Kidney glomerular epithelial cell (primary cell): ENCODE measurements around the gene MGLL.

Experiments used
- DNase-seq: peaks from one replicate; lab custom pipeline; 2025; lab: John Stamatoyannopoulos, UW

The MGLL gene

DNA sequence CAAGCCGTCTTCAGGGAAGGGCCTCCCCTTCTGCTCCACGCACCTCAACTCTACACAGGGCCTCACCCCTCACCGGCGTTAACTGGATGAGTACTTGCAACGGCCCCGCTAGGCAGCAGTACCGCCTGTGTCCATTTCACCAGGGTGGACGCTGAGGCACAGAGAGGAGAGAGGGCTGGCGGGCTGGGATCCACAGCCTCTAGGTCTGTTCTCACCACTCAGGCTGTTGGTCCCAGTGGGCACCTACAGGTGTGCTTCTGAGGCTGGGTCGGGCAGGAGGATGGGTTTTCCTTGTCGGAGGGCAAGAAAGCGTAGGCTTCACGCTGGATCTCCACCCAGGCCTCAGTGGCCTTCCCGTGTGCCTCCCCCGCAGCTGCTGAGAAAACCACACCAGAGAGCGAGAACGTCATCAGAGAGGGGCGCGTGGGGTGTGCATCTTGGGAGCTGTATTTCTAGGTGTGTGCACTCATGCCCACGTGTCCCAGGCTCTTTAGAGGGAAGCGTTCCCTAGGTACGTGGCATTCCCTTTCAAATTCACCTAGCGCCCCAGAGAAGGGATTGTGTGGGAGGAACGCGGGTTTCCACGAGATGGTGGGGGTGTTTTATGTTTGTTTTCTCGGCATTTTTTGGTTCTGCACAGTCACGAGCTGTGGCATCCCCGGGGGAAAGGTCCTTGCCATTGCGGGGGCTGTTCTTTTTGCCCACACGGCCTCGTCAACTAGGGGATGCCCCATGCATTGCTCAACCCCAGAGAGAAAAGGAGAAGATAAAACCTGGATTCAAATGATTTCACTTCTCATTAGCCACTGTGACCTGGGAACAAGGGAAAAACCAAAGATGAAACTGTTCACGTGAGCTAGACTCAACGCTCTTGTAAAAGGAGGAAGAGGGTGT is 67.7 kb downstream of the MGLL start:
- peak; percentile 24 for DNase-seq

DNA sequence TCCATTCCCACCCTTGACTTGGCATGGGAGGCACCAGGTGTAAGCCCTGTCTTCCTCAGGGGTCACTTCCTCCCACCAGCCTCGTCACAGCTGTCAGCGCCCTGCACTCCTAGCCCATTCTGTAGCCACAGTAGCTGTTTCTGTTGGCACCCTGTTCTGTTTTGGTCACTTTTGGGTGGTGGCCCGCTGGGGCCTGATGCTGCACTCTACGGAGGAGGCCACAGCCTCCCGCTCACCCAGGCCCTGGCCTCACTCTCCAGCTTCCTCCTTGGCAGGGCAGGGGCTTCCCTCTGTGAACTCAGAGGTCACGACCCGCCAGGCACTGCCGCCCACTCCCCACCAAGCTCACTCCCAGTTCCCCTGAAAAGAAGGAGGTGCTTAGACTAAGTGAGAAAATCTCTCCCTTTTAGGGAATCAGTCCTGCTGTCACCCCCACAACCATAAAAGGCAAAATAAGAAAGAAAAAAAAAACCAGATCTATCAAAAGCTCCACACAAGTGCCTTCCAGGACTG is 68.4 kb downstream of the MGLL start:
- no peak for DNase-seq

DNA sequence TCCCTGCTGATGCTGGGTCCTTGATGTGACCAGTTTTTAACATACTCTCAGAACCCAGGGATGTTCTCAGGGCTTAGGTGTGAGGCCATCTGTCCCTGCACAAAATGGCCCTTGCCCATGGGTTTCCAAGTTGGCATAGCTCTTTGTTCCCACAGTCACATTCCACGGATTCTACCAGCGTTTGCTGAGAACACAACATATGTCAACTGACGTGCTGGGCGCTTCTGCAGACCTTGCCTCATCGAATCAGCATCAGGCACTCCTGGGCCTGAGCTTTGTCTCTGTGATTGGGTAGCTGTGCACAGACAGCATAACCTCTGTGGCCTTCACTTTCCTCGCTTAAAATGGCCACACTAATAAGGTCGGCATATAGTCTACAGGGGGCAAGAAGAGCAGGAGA is 69.0 kb downstream of the MGLL start:
- no peak for DNase-seq

DNA sequence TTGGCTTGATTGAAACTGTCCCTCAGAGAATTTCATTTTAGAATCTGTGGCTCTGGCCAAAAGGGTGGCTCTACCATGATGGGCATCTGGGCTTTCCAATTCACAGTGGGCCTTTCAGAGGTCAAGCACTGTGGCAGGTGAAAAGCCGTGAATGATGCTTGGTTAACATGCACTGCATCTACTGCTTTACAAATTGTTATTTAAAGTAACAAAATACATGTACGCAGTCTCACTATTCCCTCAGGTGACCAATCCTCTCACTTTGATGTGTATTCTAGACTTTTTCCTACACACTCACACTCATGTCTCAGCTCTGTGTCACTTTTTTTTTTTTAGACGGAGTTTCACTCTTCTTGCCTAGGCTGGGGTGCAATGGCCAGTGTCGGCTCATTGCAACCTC is 70.5 kb downstream of the MGLL start:
- DNase-seq, result no peak

DNA sequence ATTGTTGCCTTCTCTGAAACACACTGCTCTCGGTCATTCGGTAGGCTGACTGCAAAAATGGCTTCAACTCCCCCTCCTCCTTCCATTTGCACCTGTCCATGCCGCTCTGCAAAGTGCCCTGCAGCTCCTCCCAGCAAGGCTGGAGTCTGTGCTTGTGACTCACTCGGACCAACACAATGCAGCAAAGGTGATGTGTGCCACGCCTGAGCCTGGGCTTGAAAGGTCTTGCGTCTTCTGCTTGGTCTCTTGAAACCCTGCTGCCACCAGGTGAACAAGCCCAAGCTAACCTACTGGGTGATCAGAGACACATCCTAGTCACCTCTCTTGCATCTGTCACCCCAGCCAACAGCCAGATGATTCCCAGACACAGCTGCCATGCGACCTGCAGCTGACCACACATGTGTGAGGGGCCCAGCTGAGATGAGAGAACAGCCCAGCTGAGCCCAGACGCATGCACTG is 71.1 kb downstream of the MGLL start:
- no peak for DNase-seq

DNA sequence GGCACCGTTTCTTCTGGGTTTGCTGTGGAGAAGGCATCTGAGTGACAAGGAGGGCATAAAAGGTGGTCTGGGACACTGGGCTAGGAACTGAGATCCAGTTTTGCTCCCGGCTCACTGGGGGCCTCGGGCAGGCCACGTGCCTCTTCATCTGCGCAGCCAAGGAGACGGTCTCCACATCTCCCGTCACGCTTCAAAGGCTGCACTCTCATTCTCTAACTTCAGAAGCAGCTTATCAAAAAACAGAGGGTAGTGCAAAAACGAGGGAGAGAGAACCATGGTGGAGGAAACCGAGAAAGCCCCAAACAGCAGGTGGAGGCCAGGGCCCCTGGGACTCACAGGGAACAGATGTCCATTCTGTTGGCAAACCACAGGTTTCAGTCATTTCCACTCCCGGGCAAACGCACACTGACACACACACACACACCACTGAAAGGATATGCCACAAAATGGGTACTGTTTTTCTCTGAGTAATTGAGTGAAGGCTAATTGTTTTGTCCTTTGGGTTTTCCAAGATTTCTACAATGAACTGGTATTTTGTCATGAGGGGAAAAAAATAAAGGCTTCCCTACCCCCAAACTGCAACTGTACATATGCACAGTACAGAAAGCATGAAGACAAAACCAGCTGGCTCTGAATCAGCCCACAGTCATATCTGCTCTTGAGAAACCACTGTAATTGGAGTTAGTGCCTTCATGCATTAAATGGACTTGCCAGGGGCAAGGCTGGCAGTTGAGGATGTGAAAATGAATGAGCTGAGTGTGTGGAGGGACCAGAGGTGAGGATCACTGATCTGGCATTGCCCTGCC is 71.9 kb downstream of the MGLL start:
- DNase-seq, result peak; percentile 81

DNA sequence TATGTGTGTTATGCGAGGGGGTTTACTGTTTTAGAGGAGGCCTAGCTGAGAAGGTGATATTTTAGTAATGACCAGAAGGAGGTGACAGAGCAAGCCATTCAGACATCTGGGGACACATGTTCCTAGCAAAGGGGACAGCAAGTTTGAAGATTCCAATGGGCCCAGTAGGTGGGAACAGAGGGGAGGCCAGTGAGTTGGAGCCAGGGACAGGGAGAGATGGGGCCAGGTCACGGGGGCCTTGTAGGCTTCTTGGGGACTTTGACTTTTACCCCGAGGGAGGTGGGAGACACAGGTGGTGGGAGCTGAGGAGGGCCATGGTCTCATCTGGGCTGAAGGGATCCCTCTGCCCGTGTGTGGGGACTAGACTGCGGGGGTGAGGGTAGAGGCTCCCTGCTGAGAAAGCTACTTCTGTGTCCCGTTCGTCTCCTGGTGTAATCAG is 72.5 kb downstream of the MGLL start:
- no peak for DNase-seq

DNA sequence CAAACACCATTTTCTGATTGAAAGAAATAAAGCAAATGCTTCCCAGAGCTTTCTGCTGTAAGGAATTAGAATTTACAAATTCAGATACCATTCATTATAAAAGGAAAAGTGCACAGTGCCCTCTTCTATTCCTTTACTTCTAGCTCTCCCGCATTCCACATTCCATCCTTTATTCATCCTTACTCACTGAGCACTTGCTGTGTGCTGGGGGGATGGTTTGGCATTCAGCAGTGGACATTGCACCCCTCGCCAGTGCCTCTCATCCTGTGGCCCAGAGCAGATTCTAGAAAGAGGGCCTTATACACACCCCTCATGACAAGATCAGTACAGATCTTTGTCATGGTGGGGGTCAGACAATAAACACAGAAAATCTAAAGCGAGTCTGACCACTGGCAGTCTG is 73.0 kb downstream of the MGLL start:
- DNase-seq, result no peak

DNA sequence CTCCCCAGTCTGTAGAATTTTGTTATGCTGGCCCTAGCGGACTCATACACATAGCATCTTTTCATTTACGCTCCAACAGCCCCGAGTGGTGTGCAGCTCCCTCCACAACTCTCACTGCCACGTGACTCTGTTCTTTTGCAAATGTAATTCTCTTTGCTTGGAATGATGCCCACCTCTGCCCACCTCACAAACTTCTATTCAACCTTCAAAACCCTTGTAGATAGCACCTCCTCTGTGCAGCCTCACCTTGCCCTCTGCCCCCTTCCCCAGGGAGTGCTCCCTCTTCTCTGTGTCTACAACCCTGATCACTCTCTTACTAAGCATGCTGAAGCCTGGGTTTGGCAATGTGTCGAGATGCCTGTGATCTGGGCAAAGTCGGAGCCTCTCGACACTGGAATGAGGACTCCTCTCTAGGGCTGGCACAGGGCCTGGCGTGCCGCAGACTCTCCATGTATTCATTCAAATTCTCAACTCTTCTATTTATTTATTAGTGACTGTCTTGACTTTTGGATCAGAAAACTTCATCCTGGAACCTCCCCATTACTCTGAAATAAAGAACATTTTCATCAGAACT is 73.5 kb downstream of the MGLL start:
- DNase-seq, result no peak

DNA sequence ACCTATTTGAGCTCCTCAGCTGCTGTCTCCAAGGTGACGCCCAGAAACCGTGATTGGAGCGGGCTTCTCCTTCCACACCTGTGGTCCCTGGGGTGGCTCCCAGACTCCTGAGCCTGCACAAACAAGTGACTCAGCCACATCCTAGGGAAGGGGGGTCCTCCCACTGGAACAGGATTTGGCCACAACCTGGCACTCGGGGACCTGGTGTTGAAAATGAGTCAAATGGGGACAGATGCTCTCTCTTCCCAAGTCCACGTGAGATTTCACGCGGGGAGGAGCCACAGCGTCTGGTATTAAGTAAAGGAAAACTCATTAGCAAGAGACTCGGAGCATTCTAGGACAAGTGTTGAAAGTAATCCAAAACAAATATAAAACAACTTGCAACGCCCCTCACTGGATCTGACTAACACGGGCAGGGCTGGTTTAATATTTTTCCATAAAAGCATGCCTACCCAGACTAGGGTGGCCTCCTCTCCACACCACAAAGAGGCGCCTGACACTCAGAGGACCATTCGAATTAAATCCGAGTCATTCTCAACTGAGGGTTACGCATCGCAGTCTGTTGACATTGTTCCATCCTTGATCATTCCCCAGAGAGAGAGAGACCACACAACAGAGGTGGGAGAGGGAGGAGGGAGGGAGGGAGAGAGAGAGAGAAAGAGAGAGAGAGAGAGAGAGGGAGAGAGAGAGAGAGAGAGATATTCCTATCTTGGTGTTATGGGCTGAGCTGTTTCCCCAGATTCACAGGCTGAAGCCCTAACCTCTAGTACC is 74.4 kb downstream of the MGLL start:
- DNase-seq, result peak; percentile 98

DNA sequence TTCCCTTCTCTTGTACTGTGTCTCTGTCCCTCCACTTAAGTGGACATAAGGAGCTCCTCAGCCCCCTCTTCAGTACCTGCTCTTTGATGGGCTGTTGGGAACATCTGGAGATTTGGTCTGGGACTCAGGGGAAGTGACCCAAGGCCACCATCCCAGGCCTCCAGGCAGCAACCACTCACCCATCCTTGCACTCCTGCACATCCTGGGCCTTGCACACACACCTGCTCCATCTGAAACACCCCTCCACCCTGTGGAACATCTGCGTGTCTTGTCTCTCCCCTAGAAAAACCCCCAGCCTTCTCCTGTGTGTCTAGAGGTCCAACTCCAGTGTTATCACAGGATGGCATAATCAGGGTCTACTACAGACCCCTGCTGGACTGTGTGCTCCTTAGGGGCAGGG is 75.2 kb downstream of the MGLL start:
- no peak for DNase-seq

DNA sequence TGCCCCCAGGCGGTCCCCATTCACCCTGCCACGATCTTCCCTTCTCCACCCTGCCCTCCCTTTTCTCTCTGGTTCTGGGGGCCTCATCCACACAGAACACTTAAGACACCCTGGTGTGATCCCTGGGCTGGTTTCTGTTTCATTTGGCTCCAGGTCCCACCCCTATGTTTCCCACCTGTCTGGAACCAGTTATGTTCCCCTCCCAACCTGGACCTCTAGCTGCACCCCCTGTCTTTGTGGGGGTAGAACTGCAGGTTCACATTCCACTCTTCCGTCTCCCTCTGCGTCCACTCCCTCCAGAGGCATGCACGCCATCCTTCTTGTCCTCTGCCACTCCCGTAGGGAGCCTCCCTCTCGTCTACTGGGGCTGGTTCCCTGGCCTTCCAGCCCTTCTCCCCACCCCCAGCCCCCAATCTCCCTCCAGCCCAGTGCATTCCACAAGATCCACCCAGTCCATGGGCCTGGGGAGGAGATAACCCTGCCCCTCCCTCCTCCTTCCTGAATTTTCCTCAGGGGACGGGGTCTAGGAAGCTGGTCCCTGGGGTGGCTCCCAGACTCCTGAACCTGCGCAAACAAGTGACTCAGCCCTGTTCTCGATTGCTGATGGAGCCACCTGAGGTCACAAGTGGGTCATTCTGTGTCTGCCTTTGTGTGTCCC is 75.8 kb downstream of the MGLL start:
- no peak for DNase-seq

DNA sequence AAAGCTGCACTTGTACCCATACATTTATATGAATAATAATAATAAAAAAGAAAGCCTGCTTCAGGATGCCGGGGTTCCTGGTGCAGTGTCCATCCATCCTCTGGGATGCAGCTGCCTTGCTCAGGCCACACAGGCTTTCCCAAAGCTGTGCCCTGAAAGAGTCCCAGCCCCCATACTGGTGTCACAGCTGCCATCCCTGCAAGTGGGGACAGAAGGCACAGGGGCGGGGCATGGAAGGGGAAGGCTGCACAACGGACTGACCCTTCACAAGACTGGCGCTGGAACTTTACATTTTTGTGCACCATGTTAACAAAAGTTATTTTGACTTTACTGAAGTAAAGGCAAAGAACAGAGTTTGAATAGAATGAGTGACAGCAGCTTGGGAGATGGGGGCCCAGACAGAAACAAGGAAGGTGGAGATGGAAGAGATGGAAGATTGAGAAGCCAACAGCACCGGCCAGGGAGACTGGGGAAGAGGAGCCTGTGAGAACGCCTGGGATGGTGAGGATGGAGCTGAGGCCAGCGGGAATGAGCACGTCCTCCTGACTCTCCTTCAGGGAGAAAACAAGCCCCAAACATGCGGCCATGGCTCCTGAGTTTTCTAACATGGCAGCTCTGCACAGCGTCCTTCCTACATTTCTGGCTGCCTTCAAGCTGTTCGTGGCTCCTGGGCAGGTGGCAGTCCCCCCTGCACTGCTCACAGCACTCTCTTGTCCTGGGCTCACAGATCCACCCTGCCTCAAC is 76.5 kb downstream of the MGLL start:
- no peak for DNase-seq

DNA sequence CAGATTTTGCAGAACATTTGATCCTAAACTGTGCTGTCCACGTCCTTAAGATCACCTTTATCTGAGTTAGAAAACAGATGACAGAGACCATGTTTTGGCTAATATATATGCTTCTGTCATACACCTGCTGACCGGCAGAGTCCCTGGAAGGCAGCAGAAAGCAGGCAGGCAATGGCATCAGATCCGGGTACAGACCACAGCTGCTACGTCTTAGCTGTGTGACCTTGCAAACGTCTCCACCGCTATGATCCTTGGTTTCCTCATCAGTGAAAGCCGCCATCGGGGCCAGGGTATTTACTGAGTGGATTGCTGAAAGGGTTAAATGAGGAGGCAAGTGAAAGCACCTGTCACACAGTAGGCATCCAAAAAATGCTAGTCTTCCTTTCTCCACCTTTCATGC is 77.4 kb downstream of the MGLL start:
- no peak for DNase-seq

DNA sequence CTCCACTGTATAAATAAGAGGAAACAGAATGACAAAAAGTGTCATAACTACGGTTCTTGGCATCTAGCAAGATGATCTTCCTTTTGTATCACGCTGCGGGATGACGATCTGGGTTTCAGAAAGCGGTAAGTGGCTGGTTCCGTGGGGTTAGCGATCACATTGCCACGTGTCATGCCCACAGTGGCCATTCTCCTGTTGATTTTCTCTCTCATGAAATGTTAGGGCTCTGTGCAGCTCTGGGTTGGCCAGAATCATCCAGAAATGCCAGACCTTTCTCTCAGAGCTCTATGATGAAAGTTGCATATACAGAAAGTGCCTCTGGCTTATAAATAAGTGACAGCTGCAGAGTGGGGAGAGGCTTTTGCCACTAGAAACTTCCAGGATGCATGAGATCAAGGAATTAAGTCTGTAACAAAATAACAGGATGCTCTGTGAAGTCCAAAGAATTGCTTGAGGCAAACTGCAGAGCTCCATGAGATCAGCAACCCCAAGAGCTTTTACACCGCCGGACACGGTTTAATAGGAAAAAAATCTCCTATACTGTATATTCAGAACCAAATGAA is 78.0 kb downstream of the MGLL start:
- no peak for DNase-seq

DNA sequence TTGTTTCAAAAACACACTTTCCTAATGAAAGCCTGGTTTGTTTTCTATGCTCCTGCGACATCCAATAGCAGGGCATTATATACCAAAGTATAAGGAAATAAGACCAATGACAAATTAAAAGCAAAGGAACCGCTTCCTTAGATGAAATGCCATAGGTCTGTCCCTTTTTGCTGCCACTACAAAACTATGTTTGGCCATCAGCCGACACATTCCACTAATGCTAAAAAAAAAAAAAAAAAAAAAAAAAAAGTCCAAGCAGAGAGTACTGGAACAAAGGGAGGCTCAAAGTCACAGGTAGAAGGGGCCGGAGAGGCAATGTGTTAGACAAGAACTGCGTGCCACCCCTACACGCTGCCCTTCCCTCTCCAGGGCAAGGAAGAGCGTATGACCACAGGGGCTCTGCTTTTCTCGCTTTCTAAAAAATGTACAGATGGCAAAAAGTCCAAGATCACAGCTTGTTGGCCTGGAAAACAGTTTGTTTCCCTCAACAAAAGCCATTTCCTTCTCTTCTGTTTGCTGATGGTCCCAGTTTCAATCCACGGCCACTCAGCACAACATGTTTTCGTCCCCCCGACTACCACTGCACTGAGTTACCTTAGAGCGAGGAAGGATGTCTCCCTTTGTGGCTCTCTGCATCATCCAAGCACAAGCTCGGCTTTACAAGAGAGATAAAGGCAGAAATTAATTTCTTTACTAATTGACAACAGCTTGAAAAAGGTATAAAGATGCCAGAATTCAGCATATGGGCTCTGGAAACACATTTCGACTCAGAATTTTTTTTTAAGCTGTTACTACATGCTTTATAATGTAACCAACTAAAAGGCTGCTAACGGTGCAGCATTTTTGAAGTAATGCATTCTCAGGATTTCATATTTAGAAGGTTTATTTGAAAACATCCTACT is 78.7 kb downstream of the MGLL start:
- no peak for DNase-seq

DNA sequence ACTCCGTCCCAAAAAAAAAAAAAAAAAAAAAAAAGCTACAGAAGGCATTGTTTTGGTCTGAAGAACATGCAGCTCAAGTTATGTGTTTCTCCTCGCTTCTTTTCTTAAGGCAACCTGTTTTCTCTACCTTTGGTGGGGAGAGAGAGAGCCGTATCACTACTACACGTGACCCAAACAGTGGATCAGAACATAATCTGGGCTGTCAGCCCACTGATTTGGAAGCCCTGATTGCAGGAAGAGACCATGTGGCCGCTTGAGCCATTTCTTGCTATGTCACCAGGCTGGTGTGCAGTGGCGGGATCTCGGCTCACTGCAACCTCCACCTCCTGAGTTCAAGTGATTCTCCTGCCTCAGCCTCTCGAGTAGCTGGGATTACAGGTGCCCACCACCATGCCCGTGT is 79.7 kb downstream of the MGLL start:
- no peak for DNase-seq

DNA sequence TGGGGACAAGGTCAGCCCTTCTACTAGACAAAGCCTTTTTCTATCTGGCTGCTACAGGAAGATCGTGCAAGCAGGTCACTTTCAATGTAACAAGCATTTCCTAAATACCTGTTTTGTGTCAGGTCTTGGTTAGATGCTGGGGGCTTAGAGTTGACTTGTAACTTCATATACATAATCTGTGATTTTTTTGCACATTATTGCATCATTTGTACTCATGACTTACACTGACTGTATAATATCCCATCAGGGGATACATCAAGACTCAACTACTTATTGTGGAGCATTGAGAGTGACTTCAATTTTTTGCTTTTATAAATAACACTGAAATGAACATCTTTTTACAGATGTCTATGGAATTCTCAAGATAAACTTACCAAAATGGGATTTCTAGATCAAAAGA is 80.6 kb downstream of the MGLL start:
- DNase-seq, result no peak

DNA sequence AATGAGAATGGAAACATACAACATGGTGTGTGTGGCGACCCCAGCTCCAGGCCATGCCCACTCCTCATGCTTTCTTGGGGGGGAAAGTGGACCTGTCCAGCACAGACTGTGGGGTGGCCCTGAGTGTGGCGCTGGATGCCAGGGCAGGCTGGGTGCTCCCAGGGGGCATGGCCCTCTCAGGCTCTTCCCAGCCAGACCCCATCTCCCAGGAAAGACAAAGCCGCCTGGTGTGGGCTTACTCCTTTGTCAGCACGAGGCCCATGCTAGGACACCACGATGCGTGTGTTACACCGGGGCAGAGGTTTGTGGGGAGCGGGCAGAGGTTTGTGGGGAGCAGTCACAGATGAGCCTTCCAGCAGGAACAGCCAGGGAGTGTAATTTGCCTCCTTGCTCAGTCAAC is 81.1 kb downstream of the MGLL start:
- DNase-seq, result no peak
